Right atrium auricular region (tissue), 2 donors: ENCODE measurements around the gene ADGRG2. TPM values are rescaled to one million over a fixed set of nuclear protein-coding genes. Genes with fewer than 3 reads are reported as not detected.

ENCODE experiments used
- DNase-seq: peaks from one replicate; pipeline ENCODE4 v3.0.0-alpha.2; 2019; ENCODE audit warnings: low spot score
- H3K27ac ChIP-seq, 2 donors: fragments of 200-600 bp; sonication (generic); 1 replicate in 1 of 2; 2 replicates in 1 of 2; pipeline ENCODE4 v1.5.1; 2016 to 2019
- H3K27me3 ChIP-seq, 2 donors: fragments of 200-600 bp; sonication (generic); one replicate each; pipeline versions ENCODE4 v1.5.1 to v1.6.0; 2017 to 2019
- H3K36me3 ChIP-seq: fragments of 200-600 bp; sonication (generic); one replicate; pipeline ENCODE4 v1.5.1; 2016
- H3K4me1 ChIP-seq, 2 donors: fragments of 200-600 bp; sonication (generic); one replicate each; pipeline versions ENCODE4 v1.5.1 to v1.6.0; 2017 to 2019
- H3K4me3 ChIP-seq, 2 donors: fragments of 200-600 bp; sonication (generic); 1 replicate in 1 of 2; 2 replicates in 1 of 2; pipeline ENCODE4 v1.5.1; 2017 to 2019; ENCODE audit warnings: mild to moderate bottlenecking in 1 of 2, moderate library complexity in 1 of 2
- H3K9me3 ChIP-seq, 2 donors: fragments of 200-600 bp; sonication (generic); one replicate each; pipeline ENCODE4 v1.5.1; 2019
- CTCF ChIP-seq, 2 donors: fragments of 200-600 bp; sonication (generic); IDR thresholded peaks; one replicate each; pipeline ENCODE4 v1.5.1; 2019; ENCODE audit warnings: antibody characterized with exemption in 2 of 2
- total RNA-seq, 2 donors: library from RNA; depleted of rRNA; stranded (reverse); fragments of >200 nt; gene quantifications; one replicate each; pipeline ENCODE4 v1.1.0, GENCODE V29; 2016

The ADGRG2 gene
- total RNA-seq, 2 donors from 2014 or later = 0.67 to 2.3 TPM

DNA sequence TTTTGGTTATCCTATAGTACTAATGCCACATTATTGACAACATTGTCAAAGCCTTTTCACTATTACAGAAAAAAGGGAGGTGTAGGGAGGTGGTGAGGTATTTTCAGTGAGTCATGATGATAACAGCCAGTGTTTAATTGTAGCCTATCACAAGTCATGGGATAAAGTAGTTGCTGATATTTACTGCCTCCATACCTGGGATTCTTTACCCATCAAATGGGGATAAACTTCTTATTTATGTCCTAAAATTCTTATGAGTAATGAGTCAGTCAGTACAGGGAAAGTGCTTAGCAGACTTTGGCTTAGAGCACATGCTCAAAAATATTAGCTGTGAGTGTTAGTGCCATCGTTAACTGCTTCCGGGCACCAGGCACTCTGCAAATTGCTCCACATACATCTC lies 25.7 kb downstream of the ADGRG2 start:
- H3K27ac ChIP-seq = no peak overlapping the region
- no peaks in the 10 kb centered on the region for H3K4me1 ChIP-seq
- peaks cover 0 to 6% of the 10 kb centered on the region in 2 donors for H3K9me3 ChIP-seq
- TF ChIP-seq CTCF (IDR thresholded peaks at IDR 0.05) = no peak
- DNase-seq = no peak
- H3K36me3 ChIP-seq = no peaks in the 10 kb centered on the region
- H3K27me3 ChIP-seq = no peaks in the 10 kb centered on the region
- no peak overlapping the region for H3K4me3 ChIP-seq

DNA sequence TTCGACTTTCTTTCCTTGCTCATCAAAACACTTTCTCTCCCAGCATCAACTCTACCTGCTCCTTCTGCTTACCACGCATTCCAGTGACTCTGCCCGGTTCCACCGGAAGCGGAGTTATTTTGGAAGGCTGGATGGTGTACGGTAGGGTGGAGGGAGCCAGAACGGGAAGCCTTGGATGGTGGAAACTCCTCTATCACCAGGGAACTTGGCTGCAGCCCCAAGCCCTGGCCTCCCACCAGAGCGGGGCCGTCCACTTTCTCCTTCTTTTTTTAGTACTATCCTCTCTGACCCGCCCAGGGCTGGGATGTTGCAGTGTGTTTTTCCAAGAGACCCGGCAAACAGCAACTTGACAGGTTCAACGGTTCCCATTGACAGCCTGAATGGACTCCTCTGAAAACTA lies 27.6 kb downstream of the ADGRG2 start:
- H3K27ac ChIP-seq = no peak overlapping the region
- DNase-seq = no peak
- H3K9me3 ChIP-seq = peaks cover 0 to 15% of the 10 kb centered on the region in 2 donors
- TF ChIP-seq CTCF (IDR thresholded peaks at IDR 0.05) = no peak
- no peaks in the 10 kb centered on the region for H3K36me3 ChIP-seq
- H3K4me3 ChIP-seq = no peak overlapping the region
- no peaks in the 10 kb centered on the region for H3K4me1 ChIP-seq
- no peaks in the 10 kb centered on the region for H3K27me3 ChIP-seq

- no peak for DNase-seq
- no peak overlapping the region for H3K27ac ChIP-seq
- no peak overlapping the region for H3K4me3 ChIP-seq
- peaks cover 0 to 19% of the 10 kb centered on the region in 2 donors for H3K9me3 ChIP-seq
- no peaks in the 10 kb centered on the region for H3K36me3 ChIP-seq
- TF ChIP-seq CTCF (IDR thresholded peaks at IDR 0.05) = no peak
- H3K4me1 ChIP-seq = no peaks in the 10 kb centered on the region
- no peaks in the 10 kb centered on the region for H3K27me3 ChIP-seq
Measured at GRCh38 chrX:19091596-19091995, 30.7 kb downstream of the ADGRG2 start.

DNA sequence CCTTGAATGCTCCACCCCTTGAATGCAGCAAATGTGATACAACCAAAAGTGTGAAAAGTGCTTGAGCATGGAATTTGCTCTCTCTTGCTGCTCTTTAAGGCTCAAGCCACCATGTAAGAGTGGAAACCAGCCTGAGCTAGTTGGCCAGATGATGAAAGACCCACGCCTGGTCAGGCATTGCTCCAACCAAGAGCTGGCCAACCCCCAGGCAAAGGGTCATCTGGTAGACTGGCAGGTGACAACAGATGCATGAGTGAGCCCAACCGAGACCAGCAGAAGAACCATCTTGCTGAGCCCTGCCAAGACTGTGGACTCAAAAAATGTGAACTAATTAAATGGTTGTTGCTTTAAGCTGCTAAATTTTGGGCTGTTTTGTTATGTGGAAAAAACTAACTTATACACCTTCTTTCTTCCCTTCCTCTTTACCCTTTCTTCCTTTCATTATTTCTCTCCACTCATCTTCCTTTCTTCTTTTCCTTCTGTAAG lies 32.7 kb downstream of the ADGRG2 start:
- Histone ChIP-seq H3K27me3 (no peaks in the 10 kb centered on the region), H3K36me3 (no peaks in the 10 kb centered on the region), H3K4me3 (no peak overlapping the region), H3K4me1 (no peaks in the 10 kb centered on the region), H3K27ac (no peak overlapping the region), H3K9me3 (peaks cover 0 to 19% of the 10 kb centered on the region in 2 donors)
- TF ChIP-seq CTCF (IDR thresholded peaks at IDR 0.05) = no peak
- DNase-seq = no peak

DNA sequence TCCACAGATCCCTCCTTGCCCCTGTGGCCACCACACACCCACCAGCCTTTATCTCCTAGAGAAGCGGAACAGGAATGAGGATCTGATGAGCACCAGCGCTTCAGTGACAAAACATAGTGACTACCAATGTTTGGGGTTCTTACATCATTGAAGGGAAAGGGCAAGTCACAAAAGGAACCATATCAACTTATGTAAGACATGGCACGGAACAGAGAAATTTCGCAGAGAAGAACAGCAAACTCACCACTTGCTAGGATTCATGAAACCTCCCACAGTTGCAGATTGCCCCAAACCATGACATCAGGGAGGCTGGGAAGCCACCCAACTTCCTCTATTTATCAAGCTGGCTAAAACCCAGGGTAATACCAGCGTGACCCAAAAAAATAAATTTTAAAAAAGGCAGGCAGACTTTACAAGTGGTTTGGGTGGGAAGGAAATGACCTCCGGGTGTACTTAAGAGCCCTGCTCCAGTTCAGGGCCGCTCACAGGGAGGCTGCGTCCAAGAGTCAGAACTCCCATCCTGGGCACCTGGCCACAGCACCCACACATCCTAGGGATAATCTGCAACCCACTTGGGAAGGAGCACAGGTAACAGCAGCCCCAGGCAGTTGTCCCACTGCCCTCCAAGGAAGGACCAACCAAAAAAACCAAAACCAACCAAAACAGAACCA lies 36.0 kb downstream of the ADGRG2 start:
- no peak for TF ChIP-seq CTCF (IDR thresholded peaks at IDR 0.05)
- no peak for DNase-seq
- H3K9me3 ChIP-seq = peaks cover 0 to 19% of the 10 kb centered on the region in 2 donors
- H3K27me3 ChIP-seq = no peaks in the 10 kb centered on the region
- H3K4me1 ChIP-seq = no peaks in the 10 kb centered on the region
- H3K27ac ChIP-seq = peak overlapping the region in 1 of 2 donors; percentile 48
- no peaks in the 10 kb centered on the region for H3K36me3 ChIP-seq
- no peak overlapping the region for H3K4me3 ChIP-seq

DNA sequence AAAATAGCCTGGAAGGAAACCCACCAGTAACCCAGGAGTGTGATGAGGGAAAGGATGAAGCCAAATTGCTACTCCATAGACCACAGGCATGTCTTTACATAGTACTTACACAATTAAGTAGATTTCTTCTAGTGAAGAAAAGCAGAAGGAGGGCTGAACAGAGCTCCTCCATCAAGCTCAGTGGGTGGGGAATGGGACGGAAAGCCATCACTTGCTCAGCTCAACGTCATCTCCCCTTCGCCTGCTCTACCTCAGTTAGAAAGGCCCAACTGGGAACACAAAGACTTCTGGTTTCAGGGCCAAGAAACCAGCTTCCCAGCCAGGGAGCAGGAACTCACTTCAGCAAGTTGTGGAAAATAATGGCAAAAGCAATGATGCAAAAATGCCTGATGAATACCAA lies 36.6 kb downstream of the ADGRG2 start:
- Histone ChIP-seq H3K9me3 (peaks cover 0 to 19% of the 10 kb centered on the region in 2 donors), H3K4me1 (no peaks in the 10 kb centered on the region), H3K36me3 (no peaks in the 10 kb centered on the region), H3K27me3 (no peaks in the 10 kb centered on the region), H3K4me3 (no peak overlapping the region), H3K27ac (peak overlapping the region in 1 of 2 donors; percentile 48)
- DNase-seq = no peak
- no peak for TF ChIP-seq CTCF (IDR thresholded peaks at IDR 0.05)
